Measurements from ENCODE around the gene HIGD1A.
A peak's percentile ranks its signal among the peaks of the same experiment; 100 is the strongest.
"Not testable (repeated sequence)": the region's sequence is repeated elsewhere in the genome, so short reads cannot be mapped to it uniquely, and the experiment has no call there.

Gene HIGD1A

GRCh38 chr3:42829083-42829627 is 24.9 kb upstream of the HIGD1A start:
- no peak for DNase-seq

GRCh38 chr3:42827654-42828053 is 23.4 kb upstream of the HIGD1A start:
- no peak for DNase-seq

- DNase-seq: no peak
These were observed 22.7 kb upstream of the HIGD1A start for GRCh38 chr3:42827023-42827422.

GRCh38 chr3:42826141-42826540 is 21.9 kb upstream of the HIGD1A start:
- peak; percentile 30 to 53 for DNase-seq

- DNase-seq: no peak
These were observed 19.1 kb upstream of the HIGD1A start for GRCh38 chr3:42823351-42823750.

- DNase-seq: no peak
These were observed 18.5 kb upstream of the HIGD1A start for GRCh38 chr3:42822828-42823227.

- no peak for DNase-seq
These were observed 16.4 kb upstream of the HIGD1A start for GRCh38 chr3:42820746-42821051.

GRCh38 chr3:42819351-42819965 is 15.2 kb upstream of the HIGD1A start:
- no peak for DNase-seq

GRCh38 chr3:42815826-42816225 is 11.5 kb upstream of the HIGD1A start:
- no peak for DNase-seq

GRCh38 chr3:42814914-42815507 is 10.7 kb upstream of the HIGD1A start:
- no peak for DNase-seq

- DNase-seq: no peak
These were observed 10.0 kb upstream of the HIGD1A start for GRCh38 chr3:42814246-42814645.

- peak in 1 of 2 donors; percentile 26 for DNase-seq
These were observed 7.0 kb upstream of the HIGD1A start for GRCh38 chr3:42811118-42811883.

GRCh38 chr3:42810706-42811105 is 6.4 kb upstream of the HIGD1A start:
- not testable (repeated sequence) for DNase-seq

GRCh38 chr3:42809202-42809601 is 4.9 kb upstream of the HIGD1A start, which contains the start of gene ACKR2:
ACKR2 (plus strand) TSS chr3:42809445; CDS start chr3:42864503, 55,058 bp downstream.
- no peak for DNase-seq

- no peak for DNase-seq
These were observed 3.6 kb upstream of the HIGD1A start for GRCh38 chr3:42807929-42808328.

GRCh38 chr3:42805141-42805821 is 991 bp upstream of the HIGD1A start:
- DNase-seq: no peak

GRCh38 chr3:42804831-42805132 is 492 bp upstream of the HIGD1A start:
- DNase-seq: no peak

GRCh38 chr3:42803414-42804105 is 730 bp downstream of the HIGD1A start:
- DNase-seq: peak in 1 of 2 donors; percentile 15

GRCh38 chr3:42802876-42803413 is 1.3 kb downstream of the HIGD1A start:
- no peak for DNase-seq

GRCh38 chr3:42801784-42802183 is 2.5 kb downstream of the HIGD1A start:
- DNase-seq: no peak

GRCh38 chr3:42801048-42801620 is 3.2 kb downstream of the HIGD1A start:
- no peak for DNase-seq

GRCh38 chr3:42800251-42800650 is 4.0 kb downstream of the HIGD1A start:
- no peak for DNase-seq
